SK-N-MC (cell line): ENCODE results near the gene LRMDA.

ENCODE experiments used
- EZH2 ChIP-seq: fragments of 200-600 bp; sonication (generic); IDR thresholded peaks from one replicate; pipeline ENCODE4 v1.6.1; 2017; ENCODE audit warnings: antibody characterized with exemption
- FOXP2 ChIP-seq: optimal IDR thresholded peaks from 2 replicates; pipeline ENCODE3; 2011; ENCODE audit warnings: mild to moderate bottlenecking, moderate library complexity; ENCODE audit not compliant: insufficient read depth; ENCODE audit errors: extremely low read length, control extremely low read depth
- POLR2AphosphoS5 ChIP-seq: IDR thresholded peaks from 2 replicates; pipeline ENCODE4 v1.6.1; 2012; ENCODE audit warnings: mild to moderate bottlenecking, low read depth, low read length, borderline replicate concordance

- TF ChIP-seq EZH2 (no peak), POLR2AphosphoS5 (no peak), FOXP2 (no peak)
These were observed 340.9 kb downstream of the LRMDA start for GRCh38 chr10:75772153-75772887.
